ENCODE results near the gene CSTA.
A peak's percentile ranks its signal among the peaks of the same experiment; 100 is the strongest.

The CSTA gene

DNA sequence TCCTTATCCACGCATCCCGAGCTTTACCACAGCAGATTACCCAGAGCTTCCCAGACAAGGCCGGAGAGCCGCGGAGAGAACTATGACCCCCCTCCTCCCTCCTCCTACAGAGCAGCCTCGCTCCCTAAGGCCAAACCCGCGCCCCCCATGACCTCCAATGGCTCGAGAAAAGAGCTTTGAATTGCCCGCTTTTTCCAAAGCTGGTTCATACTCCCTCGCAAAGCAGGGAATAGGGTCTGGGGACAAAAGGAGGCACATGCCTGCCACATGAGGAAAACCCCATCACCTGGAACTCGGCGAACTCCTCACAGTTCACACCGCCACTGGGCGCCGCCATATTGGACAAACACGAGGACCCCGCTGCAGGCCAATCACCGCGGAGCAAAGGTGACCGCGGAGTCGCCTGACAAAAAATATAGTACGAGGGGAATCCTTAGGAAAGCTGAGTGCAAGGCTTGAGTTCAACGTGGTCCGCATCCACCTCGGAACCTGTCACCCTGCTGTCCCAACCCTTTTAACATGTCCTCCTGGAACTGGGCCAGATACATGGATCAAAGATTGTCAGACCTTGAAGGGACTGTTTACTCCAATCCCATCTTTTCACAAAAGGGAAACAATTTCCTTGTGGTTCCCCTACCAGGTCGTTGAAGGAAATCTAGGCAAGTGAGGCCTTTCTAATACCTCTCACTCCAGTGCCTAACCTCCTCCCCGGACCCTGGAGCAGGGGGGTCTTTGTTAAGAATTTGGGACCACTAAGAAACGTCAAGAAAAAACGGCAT, 58.0 kb downstream of the CSTA start, which contains the start of gene MIX23:
Gene MIX23 (minus strand): TSS at position 344 of the 779 bp plus-strand sequence. CDS start 7 bp downstream, at position 337.
- DNase-seq, result peak; percentile 92 to 94

- peak; percentile 91 to 97 for DNase-seq
Observed at GRCh38 chr3:122383771-122384697, 59.0 kb downstream of the CSTA start, which contains the start of gene FAM162A. Gene FAM162A, plus strand, starts transcription at chr3:122384182. Its CDS starts 84 bp downstream, at chr3:122384266.

DNA sequence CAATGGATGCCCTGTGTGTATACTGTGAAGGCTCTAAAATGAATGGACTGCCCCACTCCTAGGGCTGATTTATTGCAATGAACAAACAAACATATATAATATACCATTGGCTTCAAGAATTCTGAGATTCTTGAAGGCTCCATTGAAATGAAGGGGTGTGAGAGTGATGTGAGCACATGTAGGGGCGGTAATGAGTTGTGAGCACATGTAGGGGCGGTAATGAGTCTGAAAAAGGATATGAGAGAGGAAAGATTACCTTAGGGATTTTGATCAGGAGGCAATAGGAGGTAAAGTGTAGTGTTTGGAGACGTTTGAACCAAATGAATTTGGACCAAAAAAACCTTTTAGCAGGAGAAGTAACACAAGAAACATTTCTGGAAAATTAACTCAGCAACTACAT, 62.7 kb downstream of the CSTA start:
- no peak for DNase-seq

- no peak for DNase-seq
Observed at GRCh38 chr3:122389197-122389596, 64.1 kb downstream of the CSTA start.

- DNase-seq, result no peak
Observed at GRCh38 chr3:122389892-122390291, 64.8 kb downstream of the CSTA start.

DNA sequence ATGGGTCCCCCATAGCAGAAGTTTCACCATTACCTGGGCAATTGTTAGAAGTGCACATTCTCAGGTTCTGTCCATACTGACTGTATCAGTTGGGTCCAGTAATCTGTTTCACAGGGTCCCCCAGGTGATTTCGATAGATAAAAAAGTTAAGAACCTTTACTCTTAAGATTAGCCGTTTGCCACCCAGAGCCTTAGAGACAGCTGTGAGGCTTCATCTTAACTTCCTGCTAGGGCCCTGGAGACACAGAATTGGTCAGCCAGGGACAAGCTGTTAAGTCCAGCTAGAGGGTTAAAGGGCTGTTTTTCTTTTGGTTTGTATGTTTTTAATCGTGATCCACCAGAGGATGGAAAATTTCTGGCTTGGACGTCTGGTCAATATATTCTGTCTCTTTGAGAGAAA, 65.6 kb downstream of the CSTA start:
- no peak for DNase-seq

Measured in NCI-H446 (cell line).